Activated naive CD4-positive, alpha-beta T cell treated with anti-CD3 and anti-CD28 coated beads, Interleukin-2, amount 50 U/mL, for 24 hours (primary cell): ENCODE measurements around the gene MFRP.

Source experiments
- H3K27ac Mint-ChIP-seq: one replicate; pipeline ENCODE4 v1.8.0; 2021; ENCODE audit warnings: mild to moderate bottlenecking, mixed read lengths
- H3K27me3 Mint-ChIP-seq: one replicate; pipeline ENCODE4 v1.8.0; 2021; ENCODE audit warnings: mixed read lengths
- H3K36me3 Mint-ChIP-seq: one replicate; pipeline ENCODE4 v1.8.0; 2021; ENCODE audit warnings: mixed read lengths
- H3K4me1 Mint-ChIP-seq: one replicate; pipeline ENCODE4 v1.8.0; 2021; ENCODE audit warnings: mixed read lengths
- H3K4me3 Mint-ChIP-seq: one replicate; pipeline ENCODE4 v1.8.0; 2021; ENCODE audit warnings: mild to moderate bottlenecking, mixed read lengths
- H3K9me3 Mint-ChIP-seq: one replicate; pipeline ENCODE4 v1.8.0; 2021; ENCODE audit warnings: mixed read lengths

MFRP gene

GRCh38 chr11:119375337-119376196 is 29.1 kb upstream of the MFRP start:
- Mint-ChIP-seq H3K9me3 (no peaks in the 10 kb centered on the region), H3K36me3 (no peaks in the 10 kb centered on the region), H3K4me3 (no peak overlapping the region), H3K4me1 (no peaks in the 10 kb centered on the region), H3K27me3 (no peaks in the 10 kb centered on the region), H3K27ac (no peak overlapping the region)

DNA sequence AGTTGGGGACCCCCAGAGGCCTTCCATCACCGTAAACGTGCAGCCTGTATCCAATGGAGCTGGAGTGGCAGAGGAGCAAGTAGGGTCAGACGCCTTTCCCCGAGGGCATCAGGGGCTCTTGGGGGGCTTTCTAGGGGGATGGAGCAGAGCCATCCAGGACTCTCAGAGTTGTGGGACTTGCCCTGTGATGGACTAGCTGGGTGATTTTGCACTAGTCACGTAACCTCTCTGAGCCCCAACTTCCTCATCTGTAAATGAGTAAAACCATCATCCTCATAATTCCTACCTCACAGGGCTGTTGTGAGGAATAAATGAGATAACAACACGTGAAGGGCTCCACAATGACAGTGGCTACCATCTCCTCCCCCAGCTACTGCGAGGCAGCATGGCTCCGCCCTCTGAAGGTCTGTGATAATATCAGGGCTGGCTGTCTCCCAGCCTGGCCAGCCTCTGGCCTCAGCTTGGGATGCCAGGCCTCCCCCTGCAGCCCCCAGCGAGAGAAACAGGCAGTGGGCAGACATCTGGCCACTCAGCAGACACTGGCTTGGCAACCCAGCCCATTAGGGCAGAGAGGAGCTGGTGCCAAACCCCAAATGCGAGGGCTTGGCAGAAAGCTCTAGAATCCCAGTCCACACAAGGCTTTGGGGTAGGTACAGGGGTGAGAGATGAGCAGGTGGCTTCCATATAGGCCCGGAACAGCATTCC is 28.3 kb upstream of the MFRP start:
- H3K36me3 Mint-ChIP-seq: no peaks in the 10 kb centered on the region
- H3K27ac Mint-ChIP-seq: no peak overlapping the region
- H3K9me3 Mint-ChIP-seq: no peaks in the 10 kb centered on the region
- H3K4me1 Mint-ChIP-seq: no peaks in the 10 kb centered on the region
- no peak overlapping the region for H3K4me3 Mint-ChIP-seq
- H3K27me3 Mint-ChIP-seq: peaks cover 4% of the 10 kb centered on the region

DNA sequence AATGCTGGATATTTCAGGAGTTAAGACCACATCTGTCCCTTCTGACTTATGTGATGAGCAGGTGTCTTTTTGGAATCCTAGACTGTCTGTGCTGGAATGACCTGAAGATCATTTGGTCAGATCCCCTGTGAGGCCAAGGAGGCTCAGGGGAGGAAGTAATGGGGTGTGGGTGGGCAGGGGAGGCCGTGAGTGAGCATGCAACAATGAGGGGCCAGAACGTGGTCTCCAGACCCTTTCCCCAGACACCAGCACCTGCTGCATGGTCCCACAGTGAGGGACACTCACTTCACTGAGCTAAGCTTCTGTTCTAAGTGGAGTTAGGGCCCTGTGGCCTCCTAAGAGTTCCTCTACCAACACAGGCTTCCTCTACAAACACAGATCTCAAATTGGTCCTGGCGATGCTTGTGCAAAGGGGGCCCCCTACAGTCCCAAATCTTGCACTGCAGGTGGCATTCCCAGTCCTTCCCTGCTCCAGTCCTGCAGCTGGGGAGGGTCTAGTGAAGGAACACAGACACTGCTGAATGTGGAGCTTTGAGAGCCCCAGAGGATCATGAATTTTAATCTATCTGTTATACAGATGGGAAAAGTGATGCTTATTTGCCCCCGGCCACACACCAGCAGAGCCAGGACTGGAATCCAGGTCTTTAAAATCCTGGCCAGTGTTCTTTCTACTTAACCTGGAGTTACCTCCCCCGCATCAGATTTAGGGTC is 27.6 kb upstream of the MFRP start:
- H3K27ac Mint-ChIP-seq: no peak overlapping the region
- no peaks in the 10 kb centered on the region for H3K36me3 Mint-ChIP-seq
- H3K9me3 Mint-ChIP-seq: no peaks in the 10 kb centered on the region
- no peak overlapping the region for H3K4me3 Mint-ChIP-seq
- peaks cover 7% of the 10 kb centered on the region for H3K27me3 Mint-ChIP-seq
- no peaks in the 10 kb centered on the region for H3K4me1 Mint-ChIP-seq

GRCh38 chr11:119373059-119373920 is 26.8 kb upstream of the MFRP start:
- peaks cover 9% of the 10 kb centered on the region for H3K27me3 Mint-ChIP-seq
- no peak overlapping the region for H3K4me3 Mint-ChIP-seq
- H3K27ac Mint-ChIP-seq: no peak overlapping the region

GRCh38 chr11:119372260-119373058 is 26.0 kb upstream of the MFRP start:
- peaks cover 14% of the 10 kb centered on the region for H3K27me3 Mint-ChIP-seq
- H3K36me3 Mint-ChIP-seq: no peaks in the 10 kb centered on the region
- no peak overlapping the region for H3K27ac Mint-ChIP-seq
- H3K9me3 Mint-ChIP-seq: no peaks in the 10 kb centered on the region
- no peak overlapping the region for H3K4me3 Mint-ChIP-seq
- H3K4me1 Mint-ChIP-seq: no peaks in the 10 kb centered on the region

More at GRCh38 chr11:119373059-119373920, 26.8 kb upstream of the MFRP start:
- H3K36me3 Mint-ChIP-seq: no peaks in the 10 kb centered on the region
- H3K9me3 Mint-ChIP-seq: no peaks in the 10 kb centered on the region
- H3K4me1 Mint-ChIP-seq: no peaks in the 10 kb centered on the region

GRCh38 chr11:119371778-119372182 is 25.3 kb upstream of the MFRP start:
- H3K4me3 Mint-ChIP-seq: no peak overlapping the region
- H3K27ac Mint-ChIP-seq: no peak overlapping the region
- H3K4me1 Mint-ChIP-seq: no peaks in the 10 kb centered on the region
- peaks cover 19% of the 10 kb centered on the region for H3K27me3 Mint-ChIP-seq
- H3K36me3 Mint-ChIP-seq: no peaks in the 10 kb centered on the region
- H3K9me3 Mint-ChIP-seq: no peaks in the 10 kb centered on the region

GRCh38 chr11:119371067-119371601 is 24.6 kb upstream of the MFRP start:
- Mint-ChIP-seq H3K4me3 (no peak overlapping the region), H3K9me3 (no peaks in the 10 kb centered on the region), H3K27ac (no peak overlapping the region), H3K4me1 (no peaks in the 10 kb centered on the region), H3K36me3 (no peaks in the 10 kb centered on the region), H3K27me3 (peaks cover 25% of the 10 kb centered on the region)

DNA sequence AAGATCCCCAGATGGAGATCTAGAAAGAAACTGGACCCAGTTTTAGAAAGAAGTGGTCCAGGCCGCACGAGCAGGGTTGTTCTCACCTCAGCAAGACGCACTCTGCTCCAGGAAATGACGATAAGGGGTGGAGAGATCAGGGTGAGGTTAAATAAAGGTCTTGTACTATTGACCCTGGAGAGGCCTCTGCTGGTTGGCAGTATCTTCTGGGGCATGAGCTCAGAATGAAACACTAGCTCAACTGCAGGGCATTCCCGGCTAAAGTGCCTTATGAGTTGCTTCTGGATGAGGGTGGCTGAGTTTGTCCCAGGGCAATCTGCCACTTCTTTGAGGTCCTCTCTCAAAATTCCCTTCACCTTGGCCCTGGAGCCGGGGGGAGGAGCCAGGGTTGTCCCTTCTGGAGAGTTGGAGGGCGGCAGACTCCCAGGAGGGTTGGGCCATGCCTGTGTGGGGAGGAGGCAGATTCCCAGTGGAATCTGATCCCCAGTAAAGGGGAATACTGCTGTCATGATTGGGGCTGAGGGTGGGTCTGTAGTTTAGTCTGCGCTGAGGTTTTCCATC is 24.1 kb upstream of the MFRP start:
- Mint-ChIP-seq H3K4me3 (no peak overlapping the region), H3K27ac (no peak overlapping the region), H3K27me3 (peaks cover 26% of the 10 kb centered on the region), H3K36me3 (no peaks in the 10 kb centered on the region), H3K4me1 (no peaks in the 10 kb centered on the region), H3K9me3 (no peaks in the 10 kb centered on the region)

DNA sequence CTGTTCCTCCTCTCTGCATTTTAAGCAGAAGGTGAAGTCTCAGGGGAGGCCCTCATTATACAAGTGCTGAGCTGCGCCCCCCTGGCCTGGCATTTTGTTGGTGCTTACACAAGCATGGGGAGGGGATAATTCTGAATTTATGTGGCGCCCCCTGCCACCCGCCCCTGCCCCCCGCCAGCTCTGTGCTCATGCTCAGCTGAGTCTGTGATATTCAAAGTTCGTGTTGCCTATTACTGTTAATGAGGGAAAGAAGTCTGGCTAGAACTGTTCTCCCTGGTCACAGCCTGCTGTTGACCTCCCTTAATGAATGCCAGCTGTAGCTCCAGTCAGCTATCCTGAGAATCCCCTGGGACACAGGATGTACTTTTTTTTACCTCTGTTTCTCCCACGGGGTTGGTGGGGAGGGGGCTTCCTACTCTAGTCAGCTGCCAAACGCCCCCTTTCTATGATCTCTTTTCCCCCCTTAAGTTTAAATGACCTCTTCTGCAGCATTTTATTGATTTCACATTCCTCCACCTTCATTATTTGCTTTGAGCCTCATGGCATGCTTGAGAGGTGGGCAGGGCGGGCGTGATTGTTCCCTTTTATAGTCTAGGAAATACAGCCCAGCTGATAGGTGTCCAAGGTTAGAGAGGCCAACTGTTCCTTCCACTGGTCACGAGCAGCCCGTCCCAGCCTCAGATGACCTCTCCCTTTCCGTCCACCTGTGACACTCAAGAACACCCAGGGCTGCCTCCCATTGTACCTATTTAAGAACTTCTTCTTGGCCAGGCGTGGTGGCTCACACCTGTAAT is 22.8 kb upstream of the MFRP start:
- Mint-ChIP-seq H3K27ac (no peak overlapping the region), H3K4me1 (peaks cover 6% of the 10 kb centered on the region), H3K27me3 (peaks cover 36% of the 10 kb centered on the region), H3K4me3 (no peak overlapping the region), H3K9me3 (no peaks in the 10 kb centered on the region), H3K36me3 (no peaks in the 10 kb centered on the region)

- H3K27me3 Mint-ChIP-seq: peaks cover 36% of the 10 kb centered on the region
- no peaks in the 10 kb centered on the region for H3K9me3 Mint-ChIP-seq
- H3K27ac Mint-ChIP-seq: no peak overlapping the region
- no peak overlapping the region for H3K4me3 Mint-ChIP-seq
- peaks cover 7% of the 10 kb centered on the region for H3K4me1 Mint-ChIP-seq
- no peaks in the 10 kb centered on the region for H3K36me3 Mint-ChIP-seq
These were observed 21.9 kb upstream of the MFRP start for GRCh38 chr11:119368121-119369034.

GRCh38 chr11:119367661-119368120 is 21.2 kb upstream of the MFRP start:
- no peak overlapping the region for H3K27ac Mint-ChIP-seq
- H3K36me3 Mint-ChIP-seq: no peaks in the 10 kb centered on the region
- H3K4me1 Mint-ChIP-seq: peaks cover 7% of the 10 kb centered on the region
- H3K9me3 Mint-ChIP-seq: no peaks in the 10 kb centered on the region
- no peak overlapping the region for H3K4me3 Mint-ChIP-seq
- H3K27me3 Mint-ChIP-seq: peaks cover 38% of the 10 kb centered on the region

DNA sequence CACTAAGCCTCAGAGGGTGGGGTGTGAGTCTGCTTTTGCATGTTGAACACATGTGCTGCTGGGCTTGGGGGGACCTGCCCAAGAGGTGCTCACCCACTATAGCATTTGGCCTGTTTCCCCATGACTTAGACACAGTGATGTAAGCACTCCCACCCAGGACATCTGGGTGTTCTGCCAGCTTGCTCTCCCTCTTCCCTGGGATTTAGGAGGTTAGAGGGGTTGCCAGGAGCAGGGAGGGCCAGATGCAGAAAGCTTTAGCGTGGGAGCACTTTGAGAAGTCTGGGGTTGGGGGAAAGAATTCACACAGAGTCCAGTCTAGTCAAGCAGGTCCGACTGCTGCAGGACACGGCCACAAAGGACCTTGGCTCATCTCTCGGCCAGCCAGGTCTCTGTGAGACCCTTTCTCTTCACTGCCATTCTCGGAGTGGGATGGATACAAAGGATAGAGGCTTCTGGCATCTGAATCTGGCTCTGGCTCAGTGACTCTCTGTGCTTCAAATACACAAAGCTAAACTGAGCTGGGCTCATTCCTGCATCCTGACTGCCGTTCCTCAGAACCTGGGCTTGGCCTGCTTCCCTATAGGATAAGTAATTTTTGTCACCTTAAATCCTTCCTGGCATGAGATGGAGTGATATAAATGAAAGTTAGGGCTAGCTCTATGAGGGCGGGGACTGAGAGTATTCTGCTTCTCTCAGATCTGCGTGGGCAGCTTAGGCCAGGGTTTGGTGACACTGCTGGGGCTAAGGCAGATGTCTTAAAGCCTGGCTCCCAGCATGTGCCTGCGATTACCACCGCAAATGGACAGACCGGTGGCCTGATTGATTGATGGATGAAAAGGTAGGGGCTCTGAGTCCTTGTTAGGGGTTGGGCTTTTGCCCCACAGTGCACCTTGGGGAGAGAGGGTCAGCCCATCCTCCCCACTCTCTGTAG is 20.4 kb upstream of the MFRP start:
- no peak overlapping the region for H3K4me3 Mint-ChIP-seq
- no peaks in the 10 kb centered on the region for H3K9me3 Mint-ChIP-seq
- H3K4me1 Mint-ChIP-seq: peaks cover 7% of the 10 kb centered on the region
- H3K27ac Mint-ChIP-seq: no peak overlapping the region
- H3K36me3 Mint-ChIP-seq: no peaks in the 10 kb centered on the region
- peaks cover 41% of the 10 kb centered on the region for H3K27me3 Mint-ChIP-seq
